ENCODE data around the gene AXIN1. TPM values are rescaled to one million over a fixed set of nuclear protein-coding genes. Genes with fewer than 3 reads are reported as not detected.

Gene AXIN1
- total RNA-seq, 4 donors from 2014 or later: 34.3 to 38.4 (median 37.2) TPM

DNA sequence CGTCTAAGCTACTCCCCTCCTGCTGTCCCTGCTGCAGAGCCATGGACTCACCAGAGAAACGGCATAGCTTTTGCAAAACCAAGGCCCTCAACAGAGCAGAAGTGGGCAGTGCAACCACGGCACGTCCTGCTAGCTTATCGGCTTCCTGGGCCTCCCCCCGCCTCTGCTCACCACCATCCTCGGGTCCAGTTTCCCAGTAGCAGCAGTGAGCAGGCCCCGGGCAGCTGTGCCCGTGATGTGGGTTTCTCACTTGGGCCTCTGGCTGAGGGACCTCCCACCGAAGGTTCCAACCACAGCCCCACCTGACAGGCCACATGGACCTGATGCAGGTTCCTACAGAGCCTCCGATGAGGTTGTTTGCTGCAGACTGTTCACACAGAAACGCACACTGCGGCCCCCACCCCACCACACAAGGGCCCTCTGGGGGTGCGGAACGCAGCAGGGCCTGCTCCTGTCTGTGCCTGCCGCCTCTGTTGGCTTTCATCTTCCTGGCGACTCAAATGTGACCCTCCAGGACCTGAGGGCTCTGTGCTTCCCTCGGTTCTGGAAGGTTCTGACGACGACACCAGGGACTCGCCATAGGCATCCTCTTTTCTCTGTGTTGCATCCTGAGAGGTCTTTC lies 44.7 kb downstream of the AXIN1 start:
- H3K36me3 ChIP-seq: peaks cover 54% of the 10 kb centered on the region
- peaks cover 10% of the 10 kb centered on the region for H3K4me1 ChIP-seq
- H3K4me3 ChIP-seq: no peak overlapping the region
- no peak for TF ChIP-seq CTCF (IDR thresholded peaks at IDR 0.05)
- TF ChIP-seq POLR2AphosphoS5 (IDR thresholded peaks at IDR 0.05): no peak
- no peak for TF ChIP-seq POLR2A (IDR thresholded peaks at IDR 0.05)
- no peak for TF ChIP-seq EP300 (IDR thresholded peaks at IDR 0.05)
- 82% methylated on average over 15 of the region's 21 CpGs for WGBS
- no peaks in the 10 kb centered on the region for H3K27me3 ChIP-seq
- DNase-seq (ENCODE audit: low spot score in 2 of 2): no peak
- no peak overlapping the region for H3K27ac ChIP-seq
- H3K9me3 ChIP-seq: no peaks in the 10 kb centered on the region

DNA sequence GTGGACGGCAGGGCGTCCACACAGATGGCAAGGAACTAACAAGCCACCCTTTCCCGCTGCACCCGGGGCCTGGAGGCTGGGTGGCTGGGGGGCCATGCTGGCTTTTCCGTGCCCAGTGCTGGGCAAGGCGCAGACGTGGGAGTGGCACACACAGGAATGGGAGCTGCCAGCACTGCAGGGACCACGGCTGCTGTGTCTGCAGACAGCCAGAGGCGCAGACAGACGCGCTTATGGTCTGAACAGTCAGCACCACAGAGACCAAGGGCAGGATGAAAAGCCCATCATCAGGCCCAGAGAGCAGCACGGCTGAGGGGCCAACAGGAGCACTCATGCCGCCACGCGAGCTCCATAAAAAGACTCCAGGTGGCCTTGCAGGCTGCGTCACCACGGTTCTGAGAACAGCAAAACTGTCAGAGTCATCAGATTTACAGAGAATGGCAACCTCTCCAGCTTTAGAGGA lies 45.6 kb downstream of the AXIN1 start:
- Histone ChIP-seq H3K9me3 (no peaks in the 10 kb centered on the region), H3K36me3 (peaks cover 54% of the 10 kb centered on the region)

DNA sequence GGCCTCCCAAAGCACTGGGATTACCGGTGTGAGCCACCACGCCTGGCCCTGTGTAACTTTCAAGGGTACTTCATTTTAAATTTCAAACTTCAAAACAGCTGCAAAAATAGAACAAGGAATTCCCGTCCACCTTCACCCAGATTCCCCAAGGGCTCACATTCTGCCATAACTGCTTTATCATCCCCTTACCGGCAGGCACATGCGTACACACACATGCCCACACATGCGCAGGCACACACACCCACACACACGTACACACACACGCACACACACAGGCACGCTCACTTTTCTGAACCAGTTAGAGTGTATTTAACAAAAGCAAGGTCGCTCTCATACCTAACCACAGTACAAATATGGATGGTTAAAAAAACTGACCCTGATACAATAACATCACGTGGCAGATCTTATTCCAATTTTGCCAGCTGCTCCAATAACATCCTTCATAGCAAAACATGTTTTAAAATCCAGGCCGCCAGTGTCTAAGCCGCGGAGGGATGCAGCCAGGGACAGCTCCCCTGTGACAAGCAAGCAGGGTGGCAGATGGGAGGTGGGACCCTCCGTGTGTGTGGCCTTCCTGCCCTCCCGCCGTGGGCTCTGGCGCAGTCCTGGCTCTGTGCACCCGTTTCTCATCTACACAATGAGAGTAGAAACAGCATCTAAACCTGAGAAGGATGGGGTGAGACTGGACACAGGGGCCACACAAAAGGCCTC lies 46.5 kb downstream of the AXIN1 start:
- TF ChIP-seq POLR2AphosphoS5 (IDR thresholded peaks at IDR 0.05): no peak
- H3K4me1 ChIP-seq: peaks cover 10% of the 10 kb centered on the region
- DNase-seq (ENCODE audit: low spot score in 2 of 2): no peak
- WGBS: 49% methylated on average over 19 of the region's 19 CpGs
- peaks cover 52% of the 10 kb centered on the region for H3K36me3 ChIP-seq
- no peaks in the 10 kb centered on the region for H3K9me3 ChIP-seq
- H3K4me3 ChIP-seq: no peak overlapping the region
- no peak overlapping the region for H3K27ac ChIP-seq
- H3K27me3 ChIP-seq: no peaks in the 10 kb centered on the region

More for the DNA sequence above, 45.6 kb downstream of the AXIN1 start:
- no peak overlapping the region for H3K27ac ChIP-seq
- H3K4me3 ChIP-seq: no peak overlapping the region
- DNase-seq (ENCODE audit: low spot score in 2 of 2): no peak
- no peaks in the 10 kb centered on the region for H3K27me3 ChIP-seq
- 79% methylated on average over 13 of the region's 17 CpGs for WGBS
- H3K4me1 ChIP-seq: peaks cover 10% of the 10 kb centered on the region
- TF ChIP-seq POLR2A (IDR thresholded peaks at IDR 0.05) (no peak), EP300 (IDR thresholded peaks at IDR 0.05) (no peak), POLR2AphosphoS5 (IDR thresholded peaks at IDR 0.05) (no peak)

GRCh38 chr16:303760-304505 lies 48.6 kb downstream of the AXIN1 start:
- no peaks in the 10 kb centered on the region for H3K9me3 ChIP-seq
- 90% methylated on average over 43 of the region's 43 CpGs for WGBS

DNA sequence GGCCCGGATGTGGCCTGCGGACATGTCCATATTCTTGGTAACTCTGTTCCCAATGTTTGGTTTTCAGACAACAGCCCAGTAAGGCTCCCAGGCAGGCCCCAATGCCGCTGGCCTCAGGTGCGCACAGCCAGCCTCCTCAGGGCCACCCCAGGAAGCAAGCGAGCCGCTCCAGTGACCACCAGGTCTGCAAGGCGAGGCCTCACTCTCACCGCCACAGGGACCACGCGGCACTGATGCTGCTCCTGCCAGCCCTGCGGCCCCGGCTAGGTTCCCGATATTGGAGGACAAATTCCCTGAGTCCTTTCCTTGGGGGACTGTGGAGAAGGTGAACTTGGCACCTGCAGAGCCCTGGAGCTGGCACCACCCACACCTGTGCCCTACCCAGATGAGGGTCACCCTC lies 50.6 kb downstream of the AXIN1 start:
- H3K4me1 ChIP-seq: peaks cover 8% of the 10 kb centered on the region
- no peak for DNase-seq (ENCODE audit: low spot score in 2 of 2)
- H3K36me3 ChIP-seq: peaks cover 44% of the 10 kb centered on the region
- H3K27me3 ChIP-seq: no peaks in the 10 kb centered on the region
- no peak overlapping the region for H3K4me3 ChIP-seq
- H3K9me3 ChIP-seq: no peaks in the 10 kb centered on the region
- no peak for TF ChIP-seq POLR2A (IDR thresholded peaks at IDR 0.05)
- TF ChIP-seq EP300 (IDR thresholded peaks at IDR 0.05): no peak
- no peak overlapping the region for H3K27ac ChIP-seq
- WGBS: 93% methylated on average over 10 of the region's 13 CpGs

More at GRCh38 chr16:303760-304505, 48.6 kb downstream of the AXIN1 start:
- H3K27ac ChIP-seq: no peak overlapping the region
- H3K27me3 ChIP-seq: no peaks in the 10 kb centered on the region
- no peak overlapping the region for H3K4me3 ChIP-seq
- no peak for DNase-seq (ENCODE audit: low spot score in 2 of 2)
- TF ChIP-seq POLR2A (IDR thresholded peaks at IDR 0.05): no peak
- TF ChIP-seq CTCF (IDR thresholded peaks at IDR 0.05): no peak
- TF ChIP-seq EP300 (IDR thresholded peaks at IDR 0.05): no peak
- TF ChIP-seq POLR2AphosphoS5 (IDR thresholded peaks at IDR 0.05): no peak
- H3K36me3 ChIP-seq: peaks cover 44% of the 10 kb centered on the region
- H3K4me1 ChIP-seq: peaks cover 10% of the 10 kb centered on the region

GRCh38 chr16:301235-301634 lies 51.3 kb downstream of the AXIN1 start:
- Histone ChIP-seq H3K27me3 (no peaks in the 10 kb centered on the region), H3K4me3 (no peak overlapping the region), H3K27ac (no peak overlapping the region), H3K9me3 (no peaks in the 10 kb centered on the region), H3K4me1 (peaks cover 1% of the 10 kb centered on the region), H3K36me3 (peaks cover 46% of the 10 kb centered on the region)
- TF ChIP-seq POLR2A (IDR thresholded peaks at IDR 0.05) (no peak), EP300 (IDR thresholded peaks at IDR 0.05) (no peak), CTCF (IDR thresholded peaks at IDR 0.05) (no peak), POLR2AphosphoS5 (IDR thresholded peaks at IDR 0.05) (no peak)
- WGBS: 94% methylated on average over 6 of the region's 6 CpGs
- DNase-seq (ENCODE audit: low spot score in 2 of 2): no peak
